HG03565 (cell line): ENCODE data around the gene TYW1.
A peak's percentile ranks its signal among the peaks of the same experiment; 100 is the strongest.
"Not testable (repeated sequence)": the region's sequence is repeated elsewhere in the genome, so short reads cannot be mapped to it uniquely, and the experiment has no call there.

Experiments used
- ATAC-seq: cut with Tn5 transposase; IDR thresholded peaks from one replicate; pipeline ENCODE4 v1.9.1; 2021; ENCODE audit warnings: mild to moderate bottlenecking, moderate library complexity; ENCODE audit not compliant: unreplicated experiment

The TYW1 gene

DNA sequence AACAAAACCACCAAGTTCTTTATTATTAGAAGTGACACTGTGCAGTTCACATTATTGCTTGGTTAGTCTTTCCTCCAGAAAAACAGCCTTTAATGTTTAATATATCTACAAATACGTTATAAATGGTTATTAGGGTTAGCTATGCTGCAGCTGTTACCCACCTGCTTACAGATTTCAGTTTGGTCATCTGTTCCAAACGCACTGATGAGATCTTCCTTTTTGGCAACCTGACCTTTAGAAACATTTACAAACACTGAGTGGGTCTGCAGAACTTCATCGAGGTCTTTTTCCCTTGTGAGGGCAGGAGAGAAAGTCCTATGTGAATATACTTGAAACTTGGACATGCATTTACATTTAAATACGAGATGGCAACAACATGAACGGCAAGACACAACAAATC, 2.6 kb upstream of the TYW1 start:
- not testable (repeated sequence) for ATAC-seq

GRCh38 chr7:66994691-66995049, 2.0 kb upstream of the TYW1 start:
- not testable (repeated sequence) for ATAC-seq

GRCh38 chr7:66995050-66995776, 1.4 kb upstream of the TYW1 start, which contains the start of gene SBDS:
TSS of gene SBDS (minus strand) at chr7:66995586. CDS start at chr7:66995417, 169 bp downstream.
- ATAC-seq: peak; percentile 60

- ATAC-seq: not testable (repeated sequence)
Observed at GRCh38 chr7:67000601-67001258, 4.1 kb downstream of the TYW1 start.

GRCh38 chr7:67004145-67004544, 7.5 kb downstream of the TYW1 start:
- ATAC-seq: not testable (repeated sequence)

GRCh38 chr7:67006965-67007364, 10.3 kb downstream of the TYW1 start:
- no peak for ATAC-seq

- no peak for ATAC-seq
Observed at GRCh38 chr7:67008260-67008659, 11.6 kb downstream of the TYW1 start.

DNA sequence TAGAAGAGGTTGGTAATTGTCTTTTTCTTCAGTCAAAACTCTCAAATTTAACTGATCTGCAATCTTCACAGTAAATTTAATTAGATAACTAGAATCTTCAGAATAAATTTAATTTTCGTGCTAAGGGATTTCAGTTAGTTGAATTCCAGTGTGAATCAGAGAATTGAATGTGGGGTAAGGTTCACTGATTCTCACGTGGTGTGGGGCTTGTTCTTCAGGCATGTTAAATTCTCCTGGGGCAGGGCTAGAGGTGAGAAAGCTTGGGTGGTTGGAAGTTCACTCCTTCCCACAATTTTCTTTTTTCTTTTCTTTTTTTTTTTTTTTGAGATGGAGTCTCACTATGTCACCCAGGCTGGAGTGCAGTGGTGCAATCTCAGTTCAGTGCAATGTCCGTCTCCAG, 13.0 kb downstream of the TYW1 start:
- ATAC-seq: not testable (repeated sequence)

GRCh38 chr7:67014076-67014622, 17.5 kb downstream of the TYW1 start:
- not testable (repeated sequence) for ATAC-seq

GRCh38 chr7:67017971-67018370, 21.3 kb downstream of the TYW1 start:
- not testable (repeated sequence) for ATAC-seq

- no peak for ATAC-seq
Observed at GRCh38 chr7:67018940-67019339, 22.3 kb downstream of the TYW1 start.

GRCh38 chr7:67019562-67020390, 23.1 kb downstream of the TYW1 start:
- ATAC-seq: no peak

DNA sequence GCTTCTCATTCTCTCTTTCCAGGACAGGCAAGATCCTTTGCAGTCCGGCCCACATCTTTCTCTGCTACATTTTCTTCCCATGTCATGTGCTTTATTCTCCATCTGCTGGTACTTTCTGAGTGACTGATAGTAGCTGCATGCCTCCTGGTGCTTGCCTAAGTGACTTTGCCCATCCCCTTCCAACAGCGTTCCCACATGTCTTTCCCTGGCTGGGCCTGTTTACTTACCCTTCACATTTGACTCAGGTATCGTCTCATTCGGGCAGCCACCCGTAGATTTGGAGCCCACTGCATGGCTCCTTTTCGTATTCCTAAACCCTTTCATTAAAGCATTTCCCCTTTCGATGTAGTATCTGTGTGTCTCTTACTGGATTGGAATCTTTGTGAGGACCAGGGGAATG, 24.6 kb downstream of the TYW1 start:
- ATAC-seq: no peak

GRCh38 chr7:67022511-67022910, 25.9 kb downstream of the TYW1 start:
- ATAC-seq: no peak

- not testable (repeated sequence) for ATAC-seq
Observed at GRCh38 chr7:67025459-67025858, 28.8 kb downstream of the TYW1 start.

DNA sequence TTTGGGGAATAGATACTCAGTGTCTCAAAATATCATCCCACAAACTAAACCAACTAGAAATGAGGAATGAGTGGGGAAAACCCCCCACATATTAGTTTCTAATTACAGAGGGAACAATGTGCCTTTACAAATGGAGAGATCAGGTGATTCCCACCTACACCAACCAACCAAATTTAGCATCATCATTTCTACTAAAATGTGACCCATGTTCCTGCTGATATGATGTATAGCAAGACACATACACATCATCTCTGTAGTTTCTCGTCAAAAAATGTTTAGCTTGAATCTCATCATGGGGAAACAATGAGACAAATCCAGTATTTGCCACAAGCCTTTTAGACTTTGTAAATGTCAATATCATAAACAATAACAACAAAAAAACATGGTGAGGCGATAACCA, 35.1 kb downstream of the TYW1 start:
- not testable (repeated sequence) for ATAC-seq

GRCh38 chr7:67033251-67033650, 36.6 kb downstream of the TYW1 start:
- ATAC-seq: no peak

DNA sequence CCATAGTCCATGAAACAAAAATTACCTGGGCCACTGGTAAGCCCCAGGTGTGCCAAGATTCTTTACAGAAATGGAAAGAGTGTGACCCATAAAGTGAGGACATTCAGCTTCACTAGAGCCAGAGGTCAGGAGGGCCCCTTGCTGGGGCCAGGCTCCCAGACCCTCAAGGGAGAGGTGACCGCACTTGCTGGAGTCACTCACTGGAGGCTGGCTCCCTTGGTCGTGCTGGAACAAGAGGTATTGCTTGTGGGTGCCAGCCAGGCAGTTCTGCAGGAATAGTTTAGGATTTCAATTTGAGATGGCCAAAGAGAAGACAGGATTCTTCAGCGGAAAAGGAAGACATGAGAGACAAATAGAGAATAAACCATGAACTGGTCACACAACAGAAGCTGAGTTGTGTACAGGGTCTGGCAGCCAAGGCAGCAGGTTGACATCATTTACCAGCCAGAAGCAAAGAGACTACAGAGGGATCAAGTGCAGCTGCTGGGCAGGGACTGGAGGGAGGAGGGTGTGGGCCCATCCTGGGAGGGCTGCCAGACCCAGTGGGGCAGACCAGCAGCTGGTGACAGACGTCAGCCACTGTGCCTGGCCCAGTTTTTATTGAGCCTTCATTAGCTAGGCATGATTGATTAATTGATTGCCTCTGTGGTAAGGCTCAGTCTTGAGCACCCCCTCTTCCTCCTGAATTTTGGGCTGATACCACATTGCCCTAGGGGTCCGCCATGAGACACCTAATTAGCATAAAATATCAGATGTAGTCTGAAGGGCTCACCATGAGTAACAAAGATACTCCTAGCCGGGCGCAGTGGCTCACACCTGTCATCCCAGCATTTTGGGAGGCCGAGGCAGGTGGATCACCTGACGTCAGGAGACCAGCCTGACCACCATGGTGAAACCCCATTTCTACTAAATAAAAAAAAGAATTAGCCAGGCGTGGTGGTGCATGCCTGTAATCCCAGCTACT, 40.1 kb downstream of the TYW1 start:
- ATAC-seq: not testable (repeated sequence)

- not testable (repeated sequence) for ATAC-seq
Observed at GRCh38 chr7:67040832-67041231, 44.2 kb downstream of the TYW1 start.
